Measurements from ENCODE around the gene HAAO. TPM values are rescaled to one million over a fixed set of nuclear protein-coding genes. Genes with fewer than 3 reads are reported as not detected.

HAAO gene
- total and polyA plus RNA-seq, 2 of the 13 experiments (the other 11 are each of a cell fraction or from before 2014, with no cell fraction given) = 36.1 to 42.7 TPM

GRCh38 chr2:42794271-42795046, 2.1 kb upstream of the HAAO start (continued):
- peak; percentile 69 for TF ChIP-seq SMC3 (IDR thresholded peaks at IDR 0.05; ENCODE audit: low read length)
- TF ChIP-seq KDM5A (IDR thresholded peaks at IDR 0.05; ENCODE audit: borderline replicate concordance, low read length) = no peak; the same call in 1 of the 2 replicates
- TF ChIP-seq FOSL1 (CRISPR knock-in tag; IDR thresholded peaks at IDR 0.05; ENCODE audit: borderline replicate concordance) = no peak
- TF ChIP-seq FOXA3 (CRISPR knock-in tag; IDR thresholded peaks at IDR 0.05) = 0 out of 2 replicates have a peak, but pooled peaks have one; percentile 29
- TF ChIP-seq ZNF446 (CRISPR knock-in tag; IDR thresholded peaks at IDR 0.05) = no peak
- TF ChIP-seq ELK4 (CRISPR knock-in tag; IDR thresholded peaks at IDR 0.05; ENCODE audit: borderline replicate concordance) = no peak
- TF ChIP-seq TRAFD1 (CRISPR knock-in tag; IDR thresholded peaks at IDR 0.05; ENCODE audit: borderline replicate concordance) = no peak
- no peak for TF ChIP-seq DBP (CRISPR knock-in tag; IDR thresholded peaks at IDR 0.05; ENCODE audit: not compliant biosample characterization)
- TF ChIP-seq ZNF335 (CRISPR knock-in tag; IDR thresholded peaks at IDR 0.05) = no peak
- TF ChIP-seq ZNF792 (CRISPR knock-in tag; IDR thresholded peaks at IDR 0.05) = no peak
- no peak for TF ChIP-seq PCBP2 (optimal IDR thresholded peaks at IDR 0.05; ENCODE audit: low read depth, low read length, poor library complexity, severe bottlenecking)
- TF ChIP-seq ZNF513 (CRISPR knock-in tag; conservative IDR thresholded peaks at IDR 0.05) = no peak
- TF ChIP-seq MTF1 (CRISPR knock-in tag; IDR thresholded peaks at IDR 0.05) = no peak
- TF ChIP-seq KLF11 (CRISPR knock-in tag; IDR thresholded peaks at IDR 0.05) = no peak
- TF ChIP-seq NFE2L2 (IDR thresholded peaks at IDR 0.05; ENCODE audit: low read length) = no peak
- no peak for TF ChIP-seq ZNF543 (CRISPR knock-in tag; IDR thresholded peaks at IDR 0.05)
- TF ChIP-seq ZFP91 (CRISPR knock-in tag; IDR thresholded peaks at IDR 0.05; ENCODE audit: borderline replicate concordance) = no peak
- TF ChIP-seq ZMAT3 (CRISPR knock-in tag; conservative IDR thresholded peaks at IDR 0.05) = no peak
- TF ChIP-seq CERS6 (CRISPR knock-in tag; IDR thresholded peaks at IDR 0.05) = no peak
- TF ChIP-seq JUNB (CRISPR knock-in tag; IDR thresholded peaks at IDR 0.05; ENCODE audit: borderline replicate concordance) = no peak
- peak; percentile 86 for TF ChIP-seq SAP130 (CRISPR knock-in tag; IDR thresholded peaks at IDR 0.05; ENCODE audit: low read depth)
